T-helper 9 cell (primary cell): Measurements from ENCODE around the gene MAP3K20.
"Not testable (repeated sequence)": the region's sequence is repeated elsewhere in the genome, so short reads cannot be mapped to it uniquely, and the experiment has no call there.

ENCODE experiments used
- DNase-seq: peaks from one replicate; pipeline ENCODE4 v3.0.0-alpha.2; 2020

MAP3K20 gene

DNA sequence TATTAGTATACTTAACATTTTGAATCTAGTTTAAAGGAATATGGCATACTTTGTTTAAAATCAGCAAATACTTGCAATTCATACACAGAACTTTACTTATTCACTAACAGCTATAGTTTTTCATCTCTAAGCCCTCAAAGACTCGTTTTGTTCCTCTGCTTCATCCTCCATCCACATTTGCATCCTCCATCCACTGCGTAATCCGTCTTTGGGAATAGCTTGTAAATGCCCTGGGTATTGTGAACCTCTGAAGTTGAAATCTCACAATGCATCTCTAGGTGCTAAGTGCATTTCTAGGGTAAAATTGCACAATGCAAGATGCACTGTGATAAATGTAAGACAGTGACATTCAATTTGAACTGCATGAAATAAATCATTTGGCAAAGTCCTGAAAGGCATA, 163.2 kb downstream of the MAP3K20 start:
- no peak for DNase-seq

DNA sequence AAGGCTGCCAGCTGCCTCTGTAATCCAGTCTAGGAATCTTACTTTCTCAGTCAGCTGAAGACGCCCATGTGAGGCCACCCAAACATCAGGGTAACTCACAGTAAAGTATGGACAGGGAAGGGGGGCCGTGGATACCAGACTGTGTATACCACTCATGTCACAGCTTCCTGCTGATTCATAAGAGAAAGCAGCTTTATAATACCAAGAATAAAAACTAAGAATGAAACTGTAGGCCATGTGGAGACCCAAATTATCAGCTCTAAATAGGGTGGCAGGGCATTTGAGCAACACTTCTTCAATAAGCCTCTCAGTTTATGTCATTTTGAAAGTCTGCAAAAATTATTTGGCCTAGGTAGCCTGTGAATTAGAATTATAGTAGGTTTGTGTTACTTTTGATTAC, 164.0 kb downstream of the MAP3K20 start:
- DNase-seq, result no peak

DNA sequence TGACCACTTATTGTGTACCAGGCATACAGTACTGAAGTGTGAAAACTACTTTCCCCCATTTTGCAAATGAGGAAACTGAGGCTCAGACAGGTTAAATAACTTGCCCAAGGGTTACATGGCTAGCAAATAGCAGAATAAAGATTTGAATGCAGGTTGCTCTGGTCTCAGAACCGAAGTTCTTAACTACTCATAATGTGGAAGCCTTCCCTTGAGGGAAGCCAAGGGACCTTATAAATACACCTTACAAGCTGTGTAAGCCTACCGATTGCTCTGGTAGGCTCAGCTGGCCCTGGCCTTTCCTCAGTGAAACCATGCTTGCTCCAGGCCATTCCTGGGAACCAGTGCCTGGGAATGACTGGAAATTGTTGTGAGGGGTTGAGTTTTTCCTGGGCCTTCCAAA, 164.4 kb downstream of the MAP3K20 start:
- no peak for DNase-seq

DNA sequence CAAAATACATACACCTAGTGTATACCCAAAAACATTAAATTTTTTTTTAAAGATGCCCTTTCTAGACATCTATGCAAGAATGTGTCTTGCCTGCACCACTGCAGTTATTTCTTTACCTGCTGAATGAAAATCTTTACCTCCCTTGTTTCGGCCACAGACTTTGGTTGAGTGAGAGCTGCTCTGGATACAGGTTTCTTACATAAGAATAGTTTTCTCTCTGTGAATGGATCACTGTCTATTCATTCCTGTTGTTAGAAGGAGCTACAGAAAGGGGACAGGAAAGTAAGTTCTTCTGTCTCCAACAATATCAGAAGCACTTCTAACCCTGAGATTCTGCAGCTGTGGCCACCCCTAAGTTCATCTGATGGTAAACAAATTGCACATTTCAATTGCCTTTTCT, 166.0 kb downstream of the MAP3K20 start:
- DNase-seq, result no peak

DNA sequence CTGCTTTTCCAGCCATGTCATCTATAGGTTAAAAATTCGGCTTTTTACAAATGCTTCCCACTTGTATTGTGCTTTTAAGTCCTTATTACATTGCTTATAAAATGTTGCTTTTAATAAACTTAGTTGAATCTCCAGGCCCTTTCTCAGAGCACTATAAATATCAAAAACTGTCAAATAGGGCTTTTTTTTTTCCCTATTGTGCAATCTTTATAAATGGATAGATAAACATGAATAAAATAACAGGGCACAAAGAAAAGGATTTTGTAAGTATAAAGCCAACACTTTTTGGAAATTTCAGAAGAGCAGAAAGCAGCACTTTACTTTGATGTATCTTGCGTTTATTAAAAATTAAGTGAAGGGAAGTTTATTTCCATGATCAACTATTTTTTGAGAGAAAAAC, 171.5 kb downstream of the MAP3K20 start:
- DNase-seq, result no peak

DNA sequence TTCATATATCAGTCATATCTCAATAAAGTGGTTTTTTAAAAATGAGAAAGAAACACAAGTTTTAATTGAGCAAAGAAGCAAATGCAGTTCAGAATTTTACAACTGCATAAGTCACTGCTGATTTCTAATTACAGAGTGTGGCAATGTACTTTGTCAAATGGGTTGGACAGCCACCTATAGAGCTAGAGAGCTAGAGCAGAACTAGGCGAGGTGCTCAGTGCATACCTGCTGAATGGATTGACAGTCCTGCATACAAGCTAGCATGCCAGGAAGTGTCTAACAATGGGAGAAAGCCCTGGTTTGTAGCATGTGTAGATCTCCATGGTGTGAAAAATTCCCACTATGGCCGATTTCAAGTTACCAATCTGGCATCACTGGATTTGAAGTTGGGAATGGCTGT, 172.7 kb downstream of the MAP3K20 start:
- DNase-seq, result no peak

DNA sequence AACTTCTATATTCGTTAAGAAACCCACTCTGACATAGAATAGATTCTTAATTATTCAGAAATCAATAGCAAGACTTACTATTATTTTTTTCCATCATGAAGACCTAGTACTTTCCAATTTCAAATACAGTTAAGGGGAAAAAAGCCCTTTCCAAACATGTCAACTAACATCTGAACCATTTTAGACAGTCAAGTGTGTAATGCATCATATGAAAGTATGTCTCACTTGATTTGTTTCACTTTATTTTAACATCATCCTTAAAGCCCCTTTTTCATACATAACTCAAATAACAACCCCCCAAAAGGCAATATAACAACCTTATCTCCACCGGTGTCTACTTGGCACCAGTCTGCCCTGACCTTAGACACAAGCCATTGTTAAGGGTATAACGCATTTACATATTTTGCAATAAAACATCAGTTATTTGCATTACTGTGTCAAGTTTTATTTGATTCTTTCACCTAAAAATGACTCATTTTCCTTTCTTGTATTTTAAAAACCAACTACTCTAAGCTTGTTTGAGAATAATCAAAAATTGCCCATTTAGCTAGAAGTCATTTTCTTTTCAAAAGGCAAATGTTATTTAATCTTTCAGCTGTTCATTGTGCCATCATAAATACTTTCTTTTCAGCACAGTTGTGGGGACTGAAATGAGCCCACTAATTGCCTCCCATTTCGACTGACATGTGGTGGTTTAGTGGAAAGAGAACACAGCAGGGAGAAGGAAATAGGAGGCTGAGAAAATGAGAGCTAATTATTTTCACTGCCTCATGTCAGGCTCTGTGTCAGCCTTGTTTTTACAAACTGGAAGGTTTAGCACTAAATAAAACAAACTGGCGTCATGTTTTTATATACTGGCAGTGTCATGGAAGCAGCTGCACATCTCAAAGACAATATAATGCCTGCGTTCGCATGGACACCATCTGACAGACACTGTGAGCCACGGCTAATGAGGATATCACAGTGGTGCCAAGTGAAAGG, 174.3 kb downstream of the MAP3K20 start:
- no peak for DNase-seq

DNA sequence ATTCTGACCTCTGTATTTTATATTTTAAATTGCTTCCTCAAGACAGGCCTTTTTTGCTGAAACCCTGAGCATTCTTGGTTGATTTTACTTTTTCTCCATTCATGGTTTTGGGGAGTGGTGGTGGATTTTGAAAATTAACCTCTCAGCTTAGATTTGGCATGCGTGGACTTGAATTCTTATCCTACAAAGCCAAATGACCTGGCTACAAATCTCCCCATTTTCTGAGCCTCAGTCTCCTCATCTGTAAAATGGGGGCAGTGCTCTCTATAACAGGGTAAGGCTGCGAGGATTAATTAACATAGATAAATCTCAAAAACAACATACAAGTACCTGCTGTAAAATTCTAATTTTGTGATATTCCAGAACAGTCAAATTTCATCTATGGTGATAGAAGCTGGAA, 175.6 kb downstream of the MAP3K20 start:
- DNase-seq, result no peak

DNA sequence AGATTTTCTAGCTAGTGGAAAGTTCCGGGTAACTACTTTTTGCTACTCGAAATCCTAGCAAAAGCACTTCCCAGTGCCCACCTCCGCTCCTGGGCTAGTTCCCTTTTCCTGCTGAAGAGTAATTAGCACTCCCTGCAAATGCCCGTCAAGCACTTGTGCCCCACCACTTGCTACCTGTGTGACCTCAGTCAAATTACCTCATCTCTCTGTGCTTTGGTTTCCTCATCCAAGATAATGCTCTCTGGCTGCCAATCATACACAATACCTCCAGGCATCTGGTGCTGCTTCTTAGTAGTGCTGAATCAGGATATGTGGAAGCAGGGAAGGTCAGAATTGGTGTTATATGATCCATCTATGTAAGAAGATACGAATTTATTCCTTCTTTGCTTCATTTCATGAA, 176.9 kb downstream of the MAP3K20 start:
- DNase-seq, result no peak

DNA sequence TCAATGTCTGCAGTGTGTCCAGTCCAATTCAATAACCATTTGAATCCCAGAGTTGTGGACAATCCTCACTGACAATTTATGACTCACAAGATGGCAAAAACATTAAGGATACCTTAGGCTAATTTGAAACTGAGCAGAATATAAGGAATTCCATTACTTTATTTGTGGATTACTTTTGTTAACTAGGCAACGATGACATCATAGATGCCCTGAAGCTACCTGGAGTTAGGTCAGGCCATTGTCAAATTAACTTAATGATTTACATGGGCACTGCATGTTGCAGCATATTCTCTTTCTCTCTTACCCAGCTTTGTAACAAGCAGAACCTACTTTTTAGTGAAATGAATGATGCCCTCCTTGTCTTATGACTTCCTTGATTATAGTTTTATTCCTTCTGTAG, 179.0 kb downstream of the MAP3K20 start:
- no peak for DNase-seq

DNA sequence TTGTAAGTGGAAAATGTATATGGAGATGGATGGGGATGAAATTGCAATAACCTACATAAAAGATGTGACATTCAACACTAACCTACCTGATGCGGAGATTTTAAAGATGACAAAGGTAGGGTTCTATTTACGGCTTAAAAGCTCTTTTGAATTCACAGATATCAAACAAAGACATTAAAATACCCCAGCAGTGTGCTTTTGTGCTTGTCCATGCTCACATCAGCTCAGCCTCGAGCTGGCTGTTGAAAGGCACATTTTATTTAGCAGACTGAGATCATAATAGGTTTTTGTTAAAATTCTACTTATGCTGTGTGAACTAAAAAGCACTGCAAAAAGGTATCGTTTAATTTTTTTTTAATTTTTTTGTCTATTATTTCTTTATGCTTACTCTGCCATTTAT, 183.1 kb downstream of the MAP3K20 start:
- DNase-seq, result no peak

DNA sequence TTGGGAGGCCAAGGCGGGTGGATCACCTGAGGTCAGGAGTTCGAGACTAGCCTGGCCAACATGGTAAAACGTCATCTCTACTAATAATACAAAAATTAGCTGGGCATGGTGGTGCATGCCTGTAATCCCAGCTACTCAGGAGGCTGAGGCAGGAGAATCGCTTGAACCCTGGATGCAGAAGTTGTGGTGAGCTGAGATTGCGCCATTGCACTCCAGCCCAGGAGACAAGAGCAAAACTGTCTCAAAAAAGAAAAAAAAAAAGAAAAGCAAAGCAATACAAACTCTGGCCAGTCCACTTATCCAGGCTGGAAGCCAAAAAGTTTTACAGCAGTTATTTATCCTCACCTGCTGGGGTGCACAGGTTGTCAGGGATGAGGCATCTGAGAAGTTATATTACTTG, 186.7 kb downstream of the MAP3K20 start:
- not testable (repeated sequence) for DNase-seq

DNA sequence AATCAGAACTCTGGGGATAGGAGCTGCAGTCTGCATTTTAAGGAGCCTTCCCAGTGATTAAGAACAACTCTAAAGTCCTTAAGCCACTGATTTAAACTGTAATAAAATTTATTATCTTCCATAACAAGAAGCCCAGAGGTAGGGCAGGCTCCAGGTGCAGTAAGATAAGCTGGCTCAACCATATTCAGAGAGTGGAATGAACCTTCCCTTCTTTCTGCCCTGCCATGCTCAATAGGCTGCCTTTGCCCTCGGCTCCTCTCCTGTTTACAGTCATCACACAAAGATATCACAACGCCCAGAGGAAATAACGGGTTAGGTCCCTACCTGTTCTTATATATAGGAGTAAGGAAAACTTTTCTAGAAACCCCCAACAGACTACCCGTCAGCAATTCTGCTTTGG, 188.5 kb downstream of the MAP3K20 start:
- DNase-seq, result no peak

DNA sequence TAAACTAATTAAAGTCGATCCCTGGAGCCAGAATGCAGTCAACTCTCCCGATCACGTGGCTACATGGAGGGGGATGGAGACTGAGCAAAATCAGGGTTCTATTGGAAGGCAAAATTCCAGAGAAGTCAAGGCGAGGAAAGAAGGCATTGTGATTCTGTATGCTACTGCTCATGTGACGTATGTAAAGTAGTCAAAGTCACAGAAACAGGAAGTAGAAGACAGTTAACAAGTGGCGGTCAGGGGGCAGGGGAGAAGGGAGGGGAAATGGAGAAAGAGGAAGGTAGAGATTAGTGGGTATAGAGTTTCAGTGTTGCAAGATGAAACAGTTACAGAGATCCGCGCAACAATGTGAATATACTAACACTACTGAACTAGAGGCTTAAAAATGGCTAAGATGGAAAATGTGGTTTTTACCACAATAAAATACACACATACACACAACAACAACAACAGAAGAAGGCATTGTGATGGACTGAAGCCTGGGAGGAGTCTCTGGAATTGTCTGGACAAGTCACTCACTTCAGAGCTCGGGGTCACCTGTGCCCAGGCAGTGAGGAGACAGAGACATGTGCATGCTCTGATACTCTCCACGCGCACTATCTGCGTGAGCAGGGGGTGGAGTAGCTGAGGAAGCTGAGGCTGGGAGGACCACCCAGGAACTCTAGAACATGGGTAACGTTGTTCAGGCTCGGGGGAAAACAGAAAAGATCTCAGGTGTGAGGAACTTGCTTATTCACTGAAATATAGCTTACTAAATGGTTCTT, 189.1 kb downstream of the MAP3K20 start:
- no peak for DNase-seq

DNA sequence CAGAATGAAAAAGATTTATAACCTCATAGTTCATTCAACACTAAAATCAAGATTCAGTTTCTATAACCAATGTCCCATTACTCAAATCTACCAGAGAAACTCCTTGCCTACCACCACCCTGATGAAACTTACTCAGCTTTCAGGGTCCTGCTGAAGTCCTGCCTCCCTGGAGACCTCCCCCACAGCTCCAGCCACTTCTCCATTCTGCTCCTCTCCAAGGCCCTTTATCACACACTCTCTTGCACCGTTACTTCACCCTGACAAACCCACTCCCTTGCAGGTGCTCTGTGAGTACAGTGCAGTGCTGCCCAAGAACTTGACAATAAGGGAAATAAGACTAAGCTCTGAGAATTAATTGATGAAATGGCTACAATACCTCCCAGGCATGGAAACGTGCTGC, 195.5 kb downstream of the MAP3K20 start:
- no peak for DNase-seq

DNA sequence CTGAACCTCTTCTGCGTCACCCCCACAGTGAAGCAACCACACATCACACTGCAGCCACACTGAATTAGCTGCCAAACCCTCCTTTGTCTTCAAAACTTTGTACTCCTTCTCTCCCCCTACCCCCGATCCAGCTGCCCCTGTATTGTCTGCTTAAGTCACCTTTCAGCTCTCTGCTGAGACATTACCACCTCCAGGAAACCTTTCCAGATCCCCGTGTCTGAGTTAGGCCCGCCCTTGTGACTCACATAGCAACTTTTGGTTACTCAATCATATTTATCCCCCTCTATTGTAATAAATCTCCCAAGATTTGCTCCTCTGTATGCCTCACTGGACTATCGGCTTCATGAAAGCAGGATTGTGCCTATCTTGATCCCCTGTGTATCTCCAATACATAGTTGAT, 196.2 kb downstream of the MAP3K20 start:
- no peak for DNase-seq

DNA sequence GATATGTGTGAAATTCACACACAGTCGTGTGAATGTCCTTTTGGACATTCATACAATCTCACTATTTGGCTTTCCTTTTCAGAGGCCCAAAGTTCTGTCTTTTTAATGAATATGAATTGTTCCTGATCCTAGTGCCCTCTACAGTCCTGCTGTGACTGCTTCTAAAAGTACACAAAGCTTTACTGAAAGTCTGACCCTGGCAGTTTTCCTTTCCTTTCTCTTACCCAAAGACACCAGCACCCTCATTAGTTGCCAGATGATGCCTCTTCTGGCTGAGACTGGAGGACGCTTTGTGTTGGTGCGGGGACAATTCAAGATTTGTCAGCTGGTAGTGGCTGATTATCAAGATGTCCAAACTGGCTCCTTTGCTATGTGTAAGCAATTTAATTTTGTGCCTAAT, 197.2 kb downstream of the MAP3K20 start:
- DNase-seq, result no peak

DNA sequence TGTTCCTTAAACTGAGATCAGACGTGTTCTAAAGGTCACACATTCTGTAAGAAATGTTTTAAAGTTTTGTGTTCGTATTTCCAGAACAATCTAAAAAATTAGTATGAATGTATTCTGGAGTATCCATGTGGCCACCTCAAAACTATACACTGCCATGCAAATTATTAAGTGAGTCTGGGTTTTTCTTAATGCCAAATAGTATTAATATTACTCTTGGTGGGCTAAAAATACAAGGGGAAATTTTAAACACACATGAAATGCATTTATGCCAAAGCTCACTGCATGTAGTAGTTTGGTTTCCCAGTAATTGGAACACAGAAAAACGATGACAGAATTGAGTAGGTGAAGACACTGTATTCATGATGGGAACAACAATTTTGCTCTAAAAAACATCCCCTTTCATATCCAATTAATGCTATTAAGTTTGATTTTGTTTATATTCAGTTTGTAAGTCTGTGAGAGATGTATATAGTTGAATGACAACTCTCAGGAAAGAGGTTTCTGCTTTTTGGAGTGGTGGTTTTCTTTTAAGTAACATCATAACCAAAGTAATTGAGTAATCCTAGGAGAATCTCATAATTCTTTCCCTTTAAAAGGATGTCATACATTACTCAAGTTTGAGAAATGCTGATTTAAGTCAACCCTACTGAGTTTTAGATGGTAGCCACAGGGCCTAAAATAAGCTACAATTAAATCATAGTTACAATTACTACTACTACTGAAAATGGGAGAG, 203.3 kb downstream of the MAP3K20 start:
- DNase-seq, result no peak

DNA sequence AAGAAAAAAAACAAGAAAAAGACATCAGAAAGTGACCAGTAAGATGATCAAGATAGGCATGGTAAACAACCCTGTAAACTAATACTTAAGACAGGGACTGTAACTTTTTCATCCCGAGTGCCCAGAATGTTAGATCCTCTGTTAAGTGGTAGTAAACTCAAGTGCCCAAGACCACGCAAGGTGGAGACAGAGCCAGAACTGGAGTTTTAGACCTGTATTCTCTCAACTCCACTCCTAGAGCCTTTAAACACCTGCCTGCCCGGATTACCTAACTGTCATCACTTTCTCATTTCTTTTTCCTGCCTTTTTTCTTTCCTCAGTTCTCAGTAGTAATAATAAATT, 203.9 kb downstream of the MAP3K20 start:
- no peak for DNase-seq

DNA sequence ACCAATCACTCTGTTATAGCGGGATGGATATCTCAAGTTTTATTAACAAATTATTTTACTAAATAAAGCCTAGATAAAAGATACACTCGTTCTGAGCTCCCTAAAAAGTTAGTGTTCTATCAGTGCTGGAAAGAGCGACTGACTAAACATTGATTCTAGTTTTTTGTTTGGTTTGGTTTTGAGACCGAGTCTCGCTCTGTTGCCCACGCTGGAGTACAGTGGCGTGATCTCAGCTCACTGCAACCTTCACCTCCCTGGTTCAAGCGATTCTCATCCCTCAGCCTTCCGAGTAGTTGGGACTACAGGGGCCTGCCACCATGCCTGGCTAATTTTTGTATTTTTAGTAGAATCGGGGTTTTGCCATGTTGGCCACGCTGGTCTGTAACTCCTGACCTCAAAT, 205.2 kb downstream of the MAP3K20 start:
- DNase-seq, result no peak

DNA sequence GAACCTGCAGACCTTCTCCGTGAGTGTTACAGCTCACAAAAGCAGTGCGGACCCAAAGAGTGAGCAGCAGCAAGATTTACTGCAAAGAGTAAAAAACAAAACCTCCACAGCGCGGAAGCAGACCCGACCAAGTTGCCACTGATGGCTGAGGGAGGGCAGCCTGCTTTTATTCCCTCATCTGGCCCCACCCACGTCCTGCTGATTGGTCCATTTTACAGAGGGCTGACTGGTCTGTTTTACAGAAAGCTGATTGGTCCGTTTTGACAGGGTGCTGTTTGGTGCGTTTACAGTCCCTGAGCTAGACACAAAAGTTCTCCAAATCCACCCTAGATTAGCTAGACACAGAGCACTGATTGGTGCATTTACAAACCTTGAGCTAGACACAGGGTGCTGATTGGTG, 206.3 kb downstream of the MAP3K20 start:
- not testable (repeated sequence) for DNase-seq

DNA sequence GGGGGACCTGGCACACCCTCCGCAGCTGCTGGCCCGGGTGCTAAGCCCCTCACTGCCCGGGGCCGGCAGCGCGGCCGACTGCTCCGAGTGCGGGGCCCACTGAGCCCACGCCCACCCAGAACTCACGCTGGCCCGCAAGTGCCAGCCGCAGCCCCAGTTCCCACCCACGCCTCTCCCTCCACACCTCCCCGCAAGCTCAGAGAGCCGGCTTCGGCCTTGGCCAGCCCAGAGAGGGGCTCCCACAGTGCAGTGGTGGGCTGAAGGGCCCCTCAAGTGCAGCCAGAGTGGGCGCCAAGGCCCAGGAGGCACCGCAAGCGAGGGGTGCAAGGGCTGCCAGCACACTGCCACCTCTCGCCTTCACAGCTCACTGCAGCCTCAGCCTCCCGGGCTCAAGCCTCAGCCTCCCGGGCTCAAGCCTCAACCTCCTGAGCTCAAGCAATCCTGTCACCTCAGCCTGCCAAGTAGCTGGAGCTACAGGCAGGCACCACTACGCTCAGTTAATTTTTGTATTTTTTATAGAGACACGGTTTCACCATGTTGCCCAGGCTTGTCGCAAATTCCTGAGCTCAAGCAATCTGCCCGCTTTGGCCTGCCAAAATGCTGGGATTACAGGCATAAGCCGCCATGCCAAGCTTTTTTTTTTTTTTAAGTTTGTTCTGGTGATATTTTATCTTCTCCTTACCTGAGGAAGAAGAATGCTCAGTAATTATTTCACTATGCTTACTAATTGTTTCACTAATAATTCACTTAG, 207.3 kb downstream of the MAP3K20 start:
- DNase-seq, result no peak
